Liver (tissue), 9 donors: ENCODE data around the gene KLK7. TPM values are rescaled to one million over a fixed set of nuclear protein-coding genes. Genes with fewer than 3 reads are reported as not detected.

Source experiments
- DNase-seq: peaks from one replicate; pipeline ENCODE4 v3.0.0-alpha.2; 2017; ENCODE audit warnings: low spot score
- H3K27ac ChIP-seq, 2 donors: one replicate each; pipeline ENCODE4 v1.7.0; 2013; ENCODE audit warnings: inconsistent platforms in 2 of 2, low read length in 2 of 2, control low read depth in 1 of 2, low read depth in 1 of 2, mild to moderate bottlenecking in 1 of 2
- H3K27me3 ChIP-seq, 4 donors: one replicate each; pipeline versions ENCODE4 v1.6.1 to v1.7.0; 2013; ENCODE audit warnings: low read length in 3 of 4, inconsistent platforms in 1 of 4, mild to moderate bottlenecking in 1 of 4, moderate library complexity in 1 of 4; ENCODE audit not compliant: control insufficient read depth in 4 of 4, insufficient read depth in 4 of 4
- H3K36me3 ChIP-seq, 4 donors: one replicate each; pipeline versions ENCODE4 v1.6.1 to v1.7.0; 2013; ENCODE audit warnings: low read length in 3 of 4, mild to moderate bottlenecking in 3 of 4, low read depth in 1 of 4, moderate library complexity in 1 of 4; ENCODE audit not compliant: control insufficient read depth in 4 of 4, insufficient read depth in 3 of 4
- H3K4me1 ChIP-seq, 4 donors: one replicate each; pipeline versions ENCODE4 v1.6.1 to v1.7.0; 2013; ENCODE audit warnings: low read length in 3 of 4, mild to moderate bottlenecking in 3 of 4, moderate library complexity in 1 of 4; ENCODE audit not compliant: control insufficient read depth in 4 of 4, insufficient read depth in 4 of 4
- H3K4me3 ChIP-seq, 3 donors: one replicate each; pipeline versions ENCODE4 v1.6.1 to v1.7.0; 2013; ENCODE audit warnings: low read length in 3 of 3, control low read depth in 1 of 3, low read depth in 1 of 3, mild to moderate bottlenecking in 1 of 3
- H3K9ac ChIP-seq, 2 donors: one replicate each; pipeline ENCODE4 v1.7.0; 2013; ENCODE audit warnings: low read length in 2 of 2, mild to moderate bottlenecking in 2 of 2, moderate library complexity in 2 of 2, control low read depth in 1 of 2, low read depth in 1 of 2
- H3K9me3 ChIP-seq, 4 donors: one replicate each; pipeline versions ENCODE4 v1.6.1 to v1.7.0; 2013; ENCODE audit warnings: low read length in 3 of 4; ENCODE audit not compliant: control insufficient read depth in 4 of 4
- CTCF ChIP-seq: fragments of 150-350 bp; IDR thresholded peaks from 2 replicates; pipeline ENCODE4 v1.5.1; 2017; ENCODE audit warnings: improper control_type of control experiment, low read depth, low read length; ENCODE audit not compliant: missing input control
- EGR1 ChIP-seq, 2 donors: IDR thresholded peaks; 2 replicates each; pipeline ENCODE4 v1.6.1; 2016 to 2018; ENCODE audit warnings: antibody characterized with exemption in 2 of 2, low read depth in 2 of 2
- FOXA1 ChIP-seq: IDR thresholded peaks from 2 replicates; pipeline ENCODE4 v1.6.1; 2016; ENCODE audit warnings: antibody characterized with exemption
- FOXA2 ChIP-seq: IDR thresholded peaks from 2 replicates; pipeline ENCODE4 v1.6.1; 2016; ENCODE audit warnings: antibody characterized with exemption
- GABPA ChIP-seq, 2 donors: IDR thresholded peaks in 1 of 2; conservative IDR thresholded peaks in 1 of 2; 2 replicates each; pipeline ENCODE4 v1.6.1; 2016; ENCODE audit warnings: antibody characterized with exemption in 2 of 2, mild to moderate bottlenecking in 1 of 2, moderate library complexity in 1 of 2
- JUND ChIP-seq, 2 donors: IDR thresholded peaks; 2 replicates each; pipeline ENCODE4 v1.6.1; 2016; ENCODE audit warnings: antibody characterized with exemption in 2 of 2
- MAX ChIP-seq: IDR thresholded peaks from 2 replicates; pipeline ENCODE4 v1.6.1; 2016; ENCODE audit warnings: antibody characterized with exemption
- TAF1 ChIP-seq: conservative IDR thresholded peaks from 2 replicates; pipeline ENCODE4 v1.6.1; 2016; ENCODE audit warnings: antibody characterized with exemption, mild to moderate bottlenecking
- YY1 ChIP-seq: IDR thresholded peaks from 2 replicates; pipeline ENCODE4 v1.6.1; 2016; ENCODE audit warnings: antibody characterized with exemption, mild to moderate bottlenecking
- ZBTB33 ChIP-seq: IDR thresholded peaks from 2 replicates; pipeline ENCODE4 v1.6.1; 2016; ENCODE audit warnings: antibody characterized with exemption
- WGBS: extraction: QIAGEN DNeasy Blood & Tissue Kit; methylation state at CpG from one replicate; pipeline ENCODE4 v1.1.7; 2013; 5-methylcytosine and 5-hydroxymethylcytosine counted together
- polyA plus RNA-seq, 2 donors: library from polyadenylated mRNA; stranded (reverse) in 1 of 2; unstranded in 1 of 2; fragments of 200-250 nt in 1 of 2; fragments of >200 nt in 1 of 2; fragmentation: Nextera tagmentation in 1 of 2; extraction: Ambion mirVana in 1 of 2; gene quantifications; one replicate each; pipeline versions ENCODE4 v1.2.1 to v1.2.3, GENCODE V29; 2013 to 2015
- total RNA-seq, 2 donors: library from RNA; depleted of rRNA; stranded (reverse); fragments of >200 nt; gene quantifications; one replicate each; pipeline ENCODE4 v1.2.3, GENCODE V29; 2014
- donor health status: healthy.
- donor health status: healthy.
- donor health status: healthy.
- donor health status: healthy.
- donor health status: healthy.

KLK7 gene
- total and polyA plus RNA-seq, 4 donors = not detected

- TF ChIP-seq ZBTB33 = no peak
- no peak for TF ChIP-seq CTCF
Measured at GRCh38 chr19:50980208-50980607, 3.5 kb downstream of the KLK7 start (continued).

GRCh38 chr19:50979758-50980157 is 4.0 kb downstream of the KLK7 start:
- Histone ChIP-seq H3K27ac (no peak overlapping the region), H3K4me1 (no peaks in the 10 kb centered on the region), H3K36me3 (no peaks in the 10 kb centered on the region), H3K9ac (no peak overlapping the region), H3K4me3 (no peak overlapping the region), H3K27me3 (peaks cover 0 to 7% (median 4%) of the 10 kb centered on the region in 4 donors), H3K9me3 (no peaks in the 10 kb centered on the region)
- no peak for DNase-seq
- 40% methylated on average over 8 of the region's 8 CpGs for WGBS
- TF ChIP-seq TAF1 = no peak

GRCh38 chr19:50978772-50979390 is 4.8 kb downstream of the KLK7 start:
- Histone ChIP-seq H3K4me1 (no peaks in the 10 kb centered on the region), H3K27me3 (peaks cover 0 to 5% (median 2%) of the 10 kb centered on the region in 4 donors), H3K36me3 (no peaks in the 10 kb centered on the region), H3K9me3 (no peaks in the 10 kb centered on the region), H3K9ac (no peak overlapping the region), H3K4me3 (no peak overlapping the region), H3K27ac (no peak overlapping the region)
- no peak for TF ChIP-seq FOXA2
- no peak for TF ChIP-seq GABPA (IDR thresholded peaks at IDR 0.05 in 1 of 2, conservative IDR thresholded peaks at IDR 0.05 in 1 of 2)
- no peak for TF ChIP-seq JUND (IDR thresholded peaks at IDR 0.05)
- no peak for TF ChIP-seq CTCF
- no peak for TF ChIP-seq YY1
- TF ChIP-seq FOXA1 = no peak
- TF ChIP-seq EGR1 (IDR thresholded peaks at IDR 0.05; ENCODE audit: low read depth in 2 of 2) = no peak
- no peak for TF ChIP-seq TAF1
- TF ChIP-seq MAX = no peak
- WGBS = 72% methylated on average over 5 of the region's 5 CpGs
- DNase-seq = no peak
